ENCODE results near the gene CCP110.

DNA sequence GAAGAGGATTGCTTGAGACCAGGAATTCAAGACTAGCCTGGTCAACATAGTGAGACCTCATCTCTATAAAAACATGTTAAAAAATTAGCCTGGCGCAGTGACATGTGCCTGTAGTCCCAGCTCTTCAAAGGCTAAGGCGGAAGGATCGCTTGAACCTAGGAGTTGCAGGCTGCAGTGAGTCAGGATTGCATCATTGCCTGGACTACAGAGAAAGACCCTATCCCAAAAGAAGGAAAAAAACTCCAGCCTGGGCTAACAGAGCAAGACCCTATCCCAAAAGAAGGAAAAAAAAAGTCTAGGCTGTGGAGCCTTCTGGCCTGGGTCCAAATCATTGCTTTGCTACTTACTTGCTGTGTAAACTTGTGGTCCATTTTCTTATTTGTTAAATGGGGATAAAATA lies 4.9 kb downstream of the CCP110 start:
- TF ChIP-seq, protein P1, sequence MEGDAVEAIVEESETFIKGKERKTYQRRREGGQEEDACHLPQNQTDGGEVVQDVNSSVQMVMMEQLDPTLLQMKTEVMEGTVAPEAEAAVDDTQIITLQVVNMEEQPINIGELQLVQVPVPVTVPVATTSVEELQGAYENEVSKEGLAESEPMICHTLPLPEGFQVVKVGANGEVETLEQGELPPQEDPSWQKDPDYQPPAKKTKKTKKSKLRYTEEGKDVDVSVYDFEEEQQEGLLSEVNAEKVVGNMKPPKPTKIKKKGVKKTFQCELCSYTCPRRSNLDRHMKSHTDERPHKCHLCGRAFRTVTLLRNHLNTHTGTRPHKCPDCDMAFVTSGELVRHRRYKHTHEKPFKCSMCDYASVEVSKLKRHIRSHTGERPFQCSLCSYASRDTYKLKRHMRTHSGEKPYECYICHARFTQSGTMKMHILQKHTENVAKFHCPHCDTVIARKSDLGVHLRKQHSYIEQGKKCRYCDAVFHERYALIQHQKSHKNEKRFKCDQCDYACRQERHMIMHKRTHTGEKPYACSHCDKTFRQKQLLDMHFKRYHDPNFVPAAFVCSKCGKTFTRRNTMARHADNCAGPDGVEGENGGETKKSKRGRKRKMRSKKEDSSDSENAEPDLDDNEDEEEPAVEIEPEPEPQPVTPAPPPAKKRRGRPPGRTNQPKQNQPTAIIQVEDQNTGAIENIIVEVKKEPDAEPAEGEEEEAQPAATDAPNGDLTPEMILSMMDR (IDR thresholded peaks at IDR 0.05), result no peak
- TF ChIP-seq POLR2A (IDR thresholded peaks at IDR 0.05), result no peak
- no peak for TF ChIP-seq POLR2AphosphoS5 (IDR thresholded peaks at IDR 0.05)
